H9 (cell line): ENCODE results near the gene E2F1. TPM values are rescaled to one million over a fixed set of nuclear protein-coding genes. Genes with fewer than 3 reads are reported as not detected.

ENCODE experiments used
- DNase-seq: peaks from one replicate; pipeline ENCODE4 v3.0.0-alpha.2; 2017
- H2AFZ ChIP-seq: one replicate; pipeline ENCODE4 v1.6.1; 2013; ENCODE audit warnings: mild to moderate bottlenecking, low read length, control low read depth, moderate library complexity
- H2AK5ac ChIP-seq: 2 replicates; pipeline ENCODE4 v1.6.1; 2013; ENCODE audit warnings: low read length, control low read depth, mixed read lengths; ENCODE audit not compliant: insufficient read length
- H2BK120ac ChIP-seq: one replicate; pipeline ENCODE4 v1.6.1; 2013; ENCODE audit warnings: low read depth, mild to moderate bottlenecking, low read length, control low read depth, inconsistent platforms; ENCODE audit not compliant: poor library complexity, severe bottlenecking
- H2BK12ac ChIP-seq: 2 replicates; pipeline ENCODE4 v1.6.1; 2013; ENCODE audit warnings: low read length, control low read depth, mixed read lengths, low read depth; ENCODE audit not compliant: insufficient read length
- H2BK15ac ChIP-seq: 2 replicates; pipeline ENCODE4 v1.6.1; 2013; ENCODE audit warnings: low read depth, low read length, control low read depth
- H2BK20ac ChIP-seq: one replicate; pipeline ENCODE4 v1.6.1; 2013; ENCODE audit warnings: low read depth, mild to moderate bottlenecking, low read length, control low read depth, inconsistent platforms; ENCODE audit not compliant: poor library complexity, severe bottlenecking
- H2BK5ac ChIP-seq: 2 replicates; pipeline ENCODE4 v1.6.1; 2013; ENCODE audit warnings: low read length, control low read depth, mixed read lengths; ENCODE audit not compliant: insufficient read length
- H3K14ac ChIP-seq: 2 replicates; pipeline ENCODE4 v1.6.1; 2013; ENCODE audit warnings: low read length, control low read depth; ENCODE audit not compliant: insufficient read depth
- H3K18ac ChIP-seq: 2 replicates; pipeline ENCODE4 v1.6.1; 2013; ENCODE audit warnings: low read depth, mild to moderate bottlenecking, mixed read lengths, low read length, control low read depth; ENCODE audit not compliant: insufficient read length
- H3K23ac ChIP-seq: 2 replicates; pipeline ENCODE4 v1.6.1; 2013; ENCODE audit warnings: low read length, control low read depth, mixed read lengths, low read depth; ENCODE audit not compliant: insufficient read length
- H3K23me2 ChIP-seq: 2 replicates; pipeline ENCODE4 v1.6.1; 2013; ENCODE audit warnings: low read depth, mild to moderate bottlenecking, mixed read lengths, low read length, control low read depth; ENCODE audit not compliant: insufficient read length, poor library complexity, severe bottlenecking
- H3K27ac ChIP-seq: 2 replicates; pipeline ENCODE4 v1.5.1; 2013; ENCODE audit warnings: low read length, control low read depth, mixed read lengths, low read depth; ENCODE audit not compliant: insufficient read length
- H3K27me3 ChIP-seq: 2 replicates; pipeline ENCODE4 v1.6.1; 2013; ENCODE audit warnings: low read length, control low read depth, inconsistent platforms; ENCODE audit not compliant: insufficient read depth
- H3K4ac ChIP-seq: 2 replicates; pipeline ENCODE4 v1.6.1; 2013; ENCODE audit warnings: low read depth, mild to moderate bottlenecking, control low read depth, inconsistent platforms, low read length, moderate library complexity
- H3K4me1 ChIP-seq: 2 replicates; pipeline ENCODE4 v1.6.1; 2013; ENCODE audit warnings: low read length, control low read depth, inconsistent platforms; ENCODE audit not compliant: insufficient read depth
- H3K4me2 ChIP-seq: 2 replicates; pipeline ENCODE4 v1.6.1; 2013; ENCODE audit warnings: low read length, control low read depth, mixed read lengths; ENCODE audit not compliant: insufficient read length, insufficient read depth
- H3K56ac ChIP-seq: 2 replicates; pipeline ENCODE4 v1.6.1; 2013; ENCODE audit warnings: low read depth, mild to moderate bottlenecking, mixed read lengths, low read length, control low read depth; ENCODE audit not compliant: insufficient read length
- H3K79me1 ChIP-seq: 2 replicates; pipeline ENCODE4 v1.6.1; 2013; ENCODE audit warnings: low read depth, mild to moderate bottlenecking, moderate library complexity, low read length, control low read depth, inconsistent platforms; ENCODE audit not compliant: insufficient read depth, poor library complexity, severe bottlenecking
- H3K79me2 ChIP-seq: 2 replicates; pipeline ENCODE4 v1.6.1; 2013; ENCODE audit warnings: low read length, control low read depth, inconsistent platforms; ENCODE audit not compliant: insufficient read depth
- H3K9ac ChIP-seq: 2 replicates; pipeline ENCODE4 v1.6.1; 2013; ENCODE audit warnings: low read length, control low read depth, mixed read lengths; ENCODE audit not compliant: insufficient read length; ENCODE audit errors: extremely low read depth
- H3K9me3 ChIP-seq: one replicate; pipeline ENCODE4 v1.6.1; 2013; ENCODE audit warnings: low read depth, low read length, inconsistent platforms; ENCODE audit not compliant: control insufficient read depth
- H3T11ph ChIP-seq: one replicate; pipeline ENCODE4 v1.6.1; 2013; ENCODE audit warnings: mild to moderate bottlenecking, low read length, control low read depth, inconsistent platforms
- H4K20me1 ChIP-seq: one replicate; pipeline ENCODE4 v1.6.1; 2013; ENCODE audit not compliant: control insufficient read depth, insufficient read length, insufficient read depth
- H4K5ac ChIP-seq: 2 replicates; pipeline ENCODE4 v1.6.1; 2013; ENCODE audit warnings: low read depth, mild to moderate bottlenecking, mixed read lengths, low read length, control low read depth; ENCODE audit not compliant: insufficient read length
- H4K8ac ChIP-seq: replicated peaks from 2 replicates; pipeline ENCODE4 v1.6.1; 2013; ENCODE audit warnings: low read length, control low read depth, mixed read lengths, low read depth; ENCODE audit not compliant: insufficient read length
- H4K91ac ChIP-seq: 2 replicates; pipeline ENCODE4 v1.6.1; 2013; ENCODE audit warnings: low read depth, mild to moderate bottlenecking, moderate library complexity, mixed read lengths, low read length, control low read depth; ENCODE audit not compliant: insufficient read length
- H3K27ac Mint-ChIP-seq, 3 experiments: 2 replicates in 2 of 3; 3 replicates in 1 of 3; pipeline ENCODE4 v1.8.0; 2020 to 2021; ENCODE audit warnings: mixed read lengths in 3 of 3, mild to moderate bottlenecking in 1 of 3, moderate library complexity in 1 of 3
- H3K27me3 Mint-ChIP-seq: 2 replicates; pipeline ENCODE4 v1.8.0; 2021; ENCODE audit warnings: low read depth, mild to moderate bottlenecking, moderate library complexity, mixed read lengths
- H3K36me3 Mint-ChIP-seq, 3 experiments: 2 replicates in 2 of 3; 3 replicates in 1 of 3; pipeline ENCODE4 v1.8.0; 2020 to 2021; ENCODE audit warnings: low read depth in 3 of 3, mixed read lengths in 3 of 3; ENCODE audit not compliant: insufficient read depth in 1 of 3
- H3K4me1 Mint-ChIP-seq, 2 experiments: 2 replicates each; pipeline ENCODE4 v1.8.0; 2020; ENCODE audit warnings: mixed read lengths in 2 of 2
- H3K4me3 Mint-ChIP-seq, 2 experiments: 2 replicates in 1 of 2; 3 replicates in 1 of 2; pipeline ENCODE4 v1.8.0; 2020 to 2021; ENCODE audit warnings: mild to moderate bottlenecking in 2 of 2, mixed read lengths in 2 of 2, moderate library complexity in 1 of 2
- H3K9me3 Mint-ChIP-seq, 2 experiments: 2 replicates in 1 of 2; 3 replicates in 1 of 2; pipeline ENCODE4 v1.8.0; 2020; ENCODE audit warnings: mild to moderate bottlenecking in 2 of 2, mixed read lengths in 2 of 2, moderate library complexity in 1 of 2
- WGBS: extraction: QIAGEN DNeasy Blood & Tissue Kit; methylation state at CpG from one replicate; pipeline ENCODE4 v1.1.7; 2013; ENCODE audit warnings: missing lambda C conversion rate, low lambda C conversion rate, mixed read lengths; ENCODE audit not compliant: insufficient read length; ENCODE audit errors: extremely low coverage; 5-methylcytosine and 5-hydroxymethylcytosine counted together
- total RNA-seq: library from RNA; stranded (reverse); gene quantifications from 2 replicates; pipeline ENCODE4 v1.2.1, GENCODE V29; 2021
- TF ChIP-seq, protein P1 (sequence below): fragments of 200-600 bp; sonication (generic); conservative IDR thresholded peaks from 3 replicates; pipeline ENCODE4 v1.8.0; 2021; ENCODE audit warnings: antibody characterized with exemption, mild to moderate bottlenecking

The E2F1 gene
- total RNA-seq, 1 experiment from 2014 or later: 58.7 TPM

DNA sequence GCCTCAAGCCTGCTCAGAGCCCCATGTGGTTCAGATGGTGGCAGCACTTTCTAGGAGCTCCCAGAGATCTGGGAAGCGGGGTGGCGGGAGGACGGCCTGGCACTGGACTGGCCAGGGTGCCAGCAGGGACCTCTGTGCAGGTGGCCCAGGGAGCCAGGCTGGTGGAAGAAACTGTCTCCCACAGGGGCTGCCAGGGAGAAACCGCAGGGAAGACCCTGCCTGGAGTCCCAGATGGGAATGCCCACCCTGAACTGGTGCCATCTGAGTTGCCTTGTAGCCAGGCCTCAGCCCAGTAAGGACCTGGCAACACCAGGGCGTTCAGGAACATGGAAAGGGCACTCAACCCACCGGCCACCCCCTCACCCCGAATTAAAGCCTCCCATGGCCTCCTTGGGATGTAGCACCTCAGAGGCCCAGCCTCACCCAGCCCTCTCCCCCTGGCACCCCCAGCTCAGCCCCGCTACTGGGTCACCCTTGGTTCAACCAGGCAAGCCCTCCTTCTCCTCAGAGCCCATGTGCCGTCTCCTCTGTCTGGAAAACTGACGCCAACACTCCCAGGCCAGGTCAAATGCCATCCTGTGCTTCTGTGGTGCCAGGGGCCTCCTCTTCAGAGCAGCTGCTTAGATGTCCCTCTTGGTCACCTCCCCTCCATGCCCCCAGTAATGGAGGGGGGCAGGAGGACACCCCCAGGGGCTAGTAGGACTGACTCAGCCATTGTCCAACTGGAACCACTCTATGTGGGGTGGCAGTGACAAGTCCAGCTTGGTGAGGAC, 30.0 kb downstream of the E2F1 start:
- Histone ChIP-seq H3K4me2 (no peak overlapping the region), H2AK5ac (no peak overlapping the region), H3K9me3 (no peaks in the 10 kb centered on the region), H3K79me2 (no peaks in the 10 kb centered on the region), H2BK12ac (no peak overlapping the region), H2BK5ac (no peak overlapping the region), H2BK15ac (no peak overlapping the region), H3K27me3 (no peaks in the 10 kb centered on the region), H3K9ac (no peak overlapping the region), H4K5ac (no peak overlapping the region), H4K91ac (no peak overlapping the region), H3K18ac (no peak overlapping the region), H4K20me1 (no peaks in the 10 kb centered on the region), H3K79me1 (no peaks in the 10 kb centered on the region), H2BK120ac (no peak overlapping the region), H4K8ac (no peak overlapping the region), H2BK20ac (no peak overlapping the region), H3K4ac (no peak overlapping the region), H3K23me2 (no peaks in the 10 kb centered on the region), H2AFZ (no peak overlapping the region), H3K23ac (no peak overlapping the region), H3K4me1 (no peaks in the 10 kb centered on the region), H3T11ph (no peak overlapping the region), H3K27ac (no peak overlapping the region), H3K14ac (no peak overlapping the region), H3K56ac (no peak overlapping the region)
- TF ChIP-seq, protein P1, sequence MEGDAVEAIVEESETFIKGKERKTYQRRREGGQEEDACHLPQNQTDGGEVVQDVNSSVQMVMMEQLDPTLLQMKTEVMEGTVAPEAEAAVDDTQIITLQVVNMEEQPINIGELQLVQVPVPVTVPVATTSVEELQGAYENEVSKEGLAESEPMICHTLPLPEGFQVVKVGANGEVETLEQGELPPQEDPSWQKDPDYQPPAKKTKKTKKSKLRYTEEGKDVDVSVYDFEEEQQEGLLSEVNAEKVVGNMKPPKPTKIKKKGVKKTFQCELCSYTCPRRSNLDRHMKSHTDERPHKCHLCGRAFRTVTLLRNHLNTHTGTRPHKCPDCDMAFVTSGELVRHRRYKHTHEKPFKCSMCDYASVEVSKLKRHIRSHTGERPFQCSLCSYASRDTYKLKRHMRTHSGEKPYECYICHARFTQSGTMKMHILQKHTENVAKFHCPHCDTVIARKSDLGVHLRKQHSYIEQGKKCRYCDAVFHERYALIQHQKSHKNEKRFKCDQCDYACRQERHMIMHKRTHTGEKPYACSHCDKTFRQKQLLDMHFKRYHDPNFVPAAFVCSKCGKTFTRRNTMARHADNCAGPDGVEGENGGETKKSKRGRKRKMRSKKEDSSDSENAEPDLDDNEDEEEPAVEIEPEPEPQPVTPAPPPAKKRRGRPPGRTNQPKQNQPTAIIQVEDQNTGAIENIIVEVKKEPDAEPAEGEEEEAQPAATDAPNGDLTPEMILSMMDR: no peak
- no peaks in the 10 kb centered on the region; a peak in 1 of 5 replicates for H3K9me3 Mint-ChIP-seq
- H3K27ac Mint-ChIP-seq: peak overlapping the region in 2 of 3 experiments; percentile 61 to 70; a peak in 2 of 7 replicates
- no peak overlapping the region for H3K4me3 Mint-ChIP-seq
- no peak for DNase-seq
- H3K36me3 Mint-ChIP-seq: peaks cover 0 to 43% (median 4%) of the 10 kb centered on the region in 3 experiments; a peak in 5 of 7 replicates
- H3K27me3 Mint-ChIP-seq: no peaks in the 10 kb centered on the region
- WGBS: no CpG with 5 or more reads among the region's 10 CpGs
- H3K4me1 Mint-ChIP-seq: peaks cover 23% of the 10 kb centered on the region in 2 experiments
